GM12878 (cell line): ENCODE measurements around the gene HINT3. TPM values are rescaled to one million over a fixed set of nuclear protein-coding genes. Genes with fewer than 3 reads are reported as not detected.
A peak's percentile ranks its signal among the peaks of the same experiment; 100 is the strongest.

Experiments used
- ATF2 ChIP-seq: IDR thresholded peaks from 2 replicates; pipeline ENCODE4 v1.6.1; 2012; ENCODE audit warnings: low read length, inconsistent platforms
- E2F4 ChIP-seq: IDR thresholded peaks from 2 replicates; pipeline ENCODE4 v1.6.1; 2012; ENCODE audit warnings: low read depth, low read length, improper control_type of control experiment
- ETV6 ChIP-seq, 2 experiments: fragments of 450-650 bp in 1 of 2; IDR thresholded peaks in 1 of 2; conservative IDR thresholded peaks in 1 of 2; 2 replicates each; pipeline ENCODE4 v1.6.1; 2014; ENCODE audit warnings: antibody characterized with exemption in 1 of 2, borderline replicate concordance in 1 of 2, low read depth in 1 of 2, mild to moderate bottlenecking in 1 of 2, moderate library complexity in 1 of 2
- KLF5 ChIP-seq: fragments of 450-650 bp; IDR thresholded peaks from 2 replicates; pipeline ENCODE4 v1.6.1; 2014; ENCODE audit warnings: mild to moderate bottlenecking; ENCODE audit not compliant: partially characterized antibody
- NBN ChIP-seq: fragments of 450-650 bp; IDR thresholded peaks from 2 replicates; pipeline ENCODE4 v1.6.1; 2016
- POLR2A ChIP-seq: IDR thresholded peaks from 2 replicates; pipeline ENCODE4 v1.6.1; 2011; ENCODE audit warnings: low read depth, mild to moderate bottlenecking, low read length
- POLR2AphosphoS5 ChIP-seq: IDR thresholded peaks from 2 replicates; pipeline ENCODE4 v1.6.1; 2011; ENCODE audit warnings: mild to moderate bottlenecking, low read length, inconsistent platforms
- POU2F2 ChIP-seq: IDR thresholded peaks from 3 replicates; pipeline ENCODE4 v1.6.1; 2011; ENCODE audit warnings: low read depth, mild to moderate bottlenecking, low read length, borderline replicate concordance
- RAD51 ChIP-seq: fragments of 450-650 bp; IDR thresholded peaks from 2 replicates; pipeline ENCODE4 v1.6.1; 2016; ENCODE audit warnings: moderate library complexity, mild to moderate bottlenecking, inconsistent platforms
- RB1 ChIP-seq: fragments of 450-650 bp; formaldehyde crosslinking; IDR thresholded peaks from 2 replicates; pipeline ENCODE4 v1.6.1; 2017; ENCODE audit warnings: mild to moderate bottlenecking, borderline replicate concordance
- RELB ChIP-seq: fragments of 450-650 bp; IDR thresholded peaks from 2 replicates; pipeline ENCODE4 v1.6.1; 2017; ENCODE audit warnings: low read depth, mild to moderate bottlenecking, moderate library complexity
- SIN3A ChIP-seq: IDR thresholded peaks from 2 replicates; pipeline ENCODE4 v1.6.1; 2012; ENCODE audit warnings: low read depth, low read length, improper control_type of control experiment
- SMC3 ChIP-seq: IDR thresholded peaks from 2 replicates; pipeline ENCODE4 v1.6.1; 2011; ENCODE audit warnings: low read length, improper control_type of control experiment, borderline replicate concordance
- SRF ChIP-seq, 2 experiments: IDR thresholded peaks; 2 replicates each; pipeline ENCODE4 v1.6.1; 2011; ENCODE audit warnings: low read depth in 2 of 2, low read length in 2 of 2, mild to moderate bottlenecking in 1 of 2, moderate library complexity in 1 of 2
- SUPT20H ChIP-seq: IDR thresholded peaks from 2 replicates; pipeline ENCODE4 v1.6.1; 2011; ENCODE audit warnings: low read depth, mild to moderate bottlenecking, low read length, moderate library complexity, borderline replicate concordance; ENCODE audit not compliant: control insufficient read depth
- TAF1 ChIP-seq: IDR thresholded peaks from 2 replicates; pipeline ENCODE4 v1.6.1; 2011; ENCODE audit warnings: mild to moderate bottlenecking, low read depth, low read length, borderline replicate concordance
- YY1 ChIP-seq: IDR thresholded peaks from 2 replicates; pipeline ENCODE4 v1.6.1; 2011; ENCODE audit warnings: low read depth, mild to moderate bottlenecking, low read length
- ZNF384 ChIP-seq: IDR thresholded peaks from 2 replicates; pipeline ENCODE4 v1.6.1; 2012; ENCODE audit warnings: low read depth, mild to moderate bottlenecking, low read length, improper control_type of control experiment, borderline replicate concordance
- polyA plus RNA-seq, 11 experiments: library from polyadenylated mRNA; depleted of rRNA in 4 of 11; unstranded in 6 of 11; stranded (reverse) in 5 of 11; fragments of >200 nt; fragmentation: Nextera tagmentation in 4 of 11; fragmentation: Illumina TruSeq in 1 of 11; extraction: Ambion mirVana in 4 of 11; extraction: Trizol in 1 of 11; gene quantifications; 1 replicate in 1 of 11; 2 replicates in 10 of 11; pipeline versions ENCODE4 v1.2.1 to v1.2.3, GENCODE V29; 2011 to 2016; ENCODE audit warnings: inconsistent platforms in 2 of 11, missing spikeins in 2 of 11, low read depth in 1 of 11
- total RNA-seq, 4 experiments: library from RNA; depleted of rRNA in 3 of 4; stranded (reverse); fragments of >200 nt in 3 of 4; fragmentation: Illumina TruSeq in 1 of 4; extraction: Trizol in 1 of 4; gene quantifications; 2 replicates each; pipeline versions ENCODE4 v1.2.1 to v1.2.3, GENCODE V29; 2013 to 2021
- TF ChIP-seq, protein P1 (sequence below): IDR thresholded peaks from 2 replicates; pipeline ENCODE4 v1.6.1; 2011; ENCODE audit warnings: borderline replicate concordance, low read depth, mild to moderate bottlenecking, moderate library complexity, low read length; ENCODE audit not compliant: insufficient read depth, poor library complexity, severe bottlenecking
- TF ChIP-seq, protein P2 (sequence below): fragments of 450-650 bp; IDR thresholded peaks from 2 replicates; pipeline ENCODE4 v1.6.1; 2018; ENCODE audit warnings: mild to moderate bottlenecking, low read depth, moderate library complexity; ENCODE audit not compliant: partially characterized antibody

The HINT3 gene
- total and polyA plus RNA-seq, 10 of the 15 experiments (the other 5 are each of a cell fraction or from before 2014, with no cell fraction given): 0.72 to 9.1 (median 5.4) TPM

DNA sequence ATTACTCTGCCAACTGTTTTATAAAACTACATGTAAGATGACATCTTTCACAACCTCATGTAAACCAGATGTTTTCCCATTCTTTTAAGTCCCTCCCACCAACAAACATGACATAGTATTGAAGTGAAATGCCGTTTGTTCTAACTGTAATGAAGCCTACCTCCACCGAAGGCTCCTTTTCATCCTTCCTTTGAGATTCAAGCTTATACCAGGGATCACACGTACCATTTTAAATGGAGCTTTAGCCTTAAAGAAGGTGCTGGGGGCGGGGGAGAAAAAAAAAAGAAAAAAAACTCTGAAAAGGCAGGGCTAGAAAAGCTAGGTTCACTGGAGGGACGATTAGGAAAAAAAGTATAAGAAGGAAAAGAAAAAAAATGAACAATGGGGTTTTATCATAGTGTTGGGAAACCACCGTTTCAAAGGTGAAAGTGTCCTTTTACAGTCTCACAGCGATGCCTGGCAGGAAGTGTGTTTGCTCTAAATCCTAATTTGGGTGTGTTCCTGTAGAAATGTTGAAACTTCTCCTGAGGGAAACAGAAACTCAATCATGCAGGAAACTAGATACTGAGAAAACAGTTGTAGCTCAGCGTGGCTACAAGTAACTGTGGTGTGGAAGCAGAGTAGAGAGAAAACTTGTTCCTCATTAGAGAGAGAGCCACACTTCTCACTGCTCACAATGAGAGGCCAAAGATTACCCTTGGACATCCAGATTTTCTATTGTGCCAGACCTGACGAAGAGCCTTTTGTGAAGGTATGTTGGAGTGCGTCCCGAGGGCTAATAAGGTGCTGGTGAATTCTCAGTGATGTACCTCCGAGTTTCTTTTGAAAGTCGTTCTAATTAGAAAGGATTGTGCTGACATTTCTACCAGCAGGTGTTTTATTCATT is 37.6 kb upstream of the HINT3 start (continued):
- TF ChIP-seq, protein P1, sequence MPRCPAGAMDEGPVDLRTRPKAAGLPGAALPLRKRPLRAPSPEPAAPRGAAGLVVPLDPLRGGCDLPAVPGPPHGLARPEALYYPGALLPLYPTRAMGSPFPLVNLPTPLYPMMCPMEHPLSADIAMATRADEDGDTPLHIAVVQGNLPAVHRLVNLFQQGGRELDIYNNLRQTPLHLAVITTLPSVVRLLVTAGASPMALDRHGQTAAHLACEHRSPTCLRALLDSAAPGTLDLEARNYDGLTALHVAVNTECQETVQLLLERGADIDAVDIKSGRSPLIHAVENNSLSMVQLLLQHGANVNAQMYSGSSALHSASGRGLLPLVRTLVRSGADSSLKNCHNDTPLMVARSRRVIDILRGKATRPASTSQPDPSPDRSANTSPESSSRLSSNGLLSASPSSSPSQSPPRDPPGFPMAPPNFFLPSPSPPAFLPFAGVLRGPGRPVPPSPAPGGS: peak; percentile 25
- TF ChIP-seq RAD51: no peak
- peak; percentile 93 to 98 for TF ChIP-seq SRF (IDR thresholded peaks at IDR 0.05; ENCODE audit: low read depth in 2 of 2, low read length in 2 of 2)
- TF ChIP-seq TAF1: peak; percentile 78; the same call in 1 of the 2 replicates
- TF ChIP-seq E2F4: no peak
- TF ChIP-seq, protein P2, sequence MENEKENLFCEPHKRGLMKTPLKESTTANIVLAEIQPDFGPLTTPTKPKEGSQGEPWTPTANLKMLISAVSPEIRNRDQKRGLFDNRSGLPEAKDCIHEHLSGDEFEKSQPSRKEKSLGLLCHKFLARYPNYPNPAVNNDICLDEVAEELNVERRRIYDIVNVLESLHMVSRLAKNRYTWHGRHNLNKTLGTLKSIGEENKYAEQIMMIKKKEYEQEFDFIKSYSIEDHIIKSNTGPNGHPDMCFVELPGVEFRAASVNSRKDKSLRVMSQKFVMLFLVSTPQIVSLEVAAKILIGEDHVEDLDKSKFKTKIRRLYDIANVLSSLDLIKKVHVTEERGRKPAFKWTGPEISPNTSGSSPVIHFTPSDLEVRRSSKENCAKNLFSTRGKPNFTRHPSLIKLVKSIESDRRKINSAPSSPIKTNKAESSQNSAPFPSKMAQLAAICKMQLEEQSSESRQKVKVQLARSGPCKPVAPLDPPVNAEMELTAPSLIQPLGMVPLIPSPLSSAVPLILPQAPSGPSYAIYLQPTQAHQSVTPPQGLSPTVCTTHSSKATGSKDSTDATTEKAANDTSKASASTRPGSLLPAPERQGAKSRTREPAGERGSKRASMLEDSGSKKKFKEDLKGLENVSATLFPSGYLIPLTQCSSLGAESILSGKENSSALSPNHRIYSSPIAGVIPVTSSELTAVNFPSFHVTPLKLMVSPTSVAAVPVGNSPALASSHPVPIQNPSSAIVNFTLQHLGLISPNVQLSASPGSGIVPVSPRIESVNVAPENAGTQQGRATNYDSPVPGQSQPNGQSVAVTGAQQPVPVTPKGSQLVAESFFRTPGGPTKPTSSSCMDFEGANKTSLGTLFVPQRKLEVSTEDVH: peak; percentile 23
- peak; percentile 82 for TF ChIP-seq NBN
- peak; percentile 98 for TF ChIP-seq POLR2AphosphoS5
- peak; percentile 94 for TF ChIP-seq ZNF384
- TF ChIP-seq ATF2: no peak; the same call in none of the 2 replicates
- TF ChIP-seq RELB: peak; percentile 88
- peak; percentile 72 for TF ChIP-seq POLR2A
- TF ChIP-seq SUPT20H: no peak
- peak in 1 of 2 experiments; percentile 87; a peak in 2 of 4 replicates for TF ChIP-seq ETV6 (conservative IDR thresholded peaks at IDR 0.05 in 1 of 2, IDR thresholded peaks at IDR 0.05 in 1 of 2; ENCODE audit: borderline replicate concordance in 1 of 2, low read depth in 1 of 2)
- peak; percentile 69 for TF ChIP-seq KLF5
- TF ChIP-seq YY1: 0 out of 2 replicates have a peak, but pooled peaks have one; percentile 48
- no peak for TF ChIP-seq RB1
- peak; percentile 69; the same call in 1 of the 3 replicates for TF ChIP-seq POU2F2
- TF ChIP-seq SIN3A: no peak
- TF ChIP-seq SMC3: no peak
